D721Med (cell line): ENCODE results near the gene LRRC28.
"Not testable (repeated sequence)": the region's sequence is repeated elsewhere in the genome, so short reads cannot be mapped to it uniquely, and the experiment has no call there.

Source experiments
- DNase-seq: peaks from one replicate; pipeline ENCODE4 v3.0.0; 2011; ENCODE audit warnings: low spot score; ENCODE audit not compliant: insufficient read length
- FAIRE-seq: peaks from 2 replicates; lab custom pipeline; 2011; peaks lifted over from hg19 to GRCh38; lab: Jason Lieb, UNC
- TF ChIP-seq, protein P1 (sequence below): IDR thresholded peaks from 2 replicates; pipeline ENCODE4 v1.5.1; 2012; ENCODE audit warnings: mild to moderate bottlenecking, control low read depth; ENCODE audit not compliant: insufficient read depth; ENCODE audit errors: missing control alignments

The LRRC28 gene

DNA sequence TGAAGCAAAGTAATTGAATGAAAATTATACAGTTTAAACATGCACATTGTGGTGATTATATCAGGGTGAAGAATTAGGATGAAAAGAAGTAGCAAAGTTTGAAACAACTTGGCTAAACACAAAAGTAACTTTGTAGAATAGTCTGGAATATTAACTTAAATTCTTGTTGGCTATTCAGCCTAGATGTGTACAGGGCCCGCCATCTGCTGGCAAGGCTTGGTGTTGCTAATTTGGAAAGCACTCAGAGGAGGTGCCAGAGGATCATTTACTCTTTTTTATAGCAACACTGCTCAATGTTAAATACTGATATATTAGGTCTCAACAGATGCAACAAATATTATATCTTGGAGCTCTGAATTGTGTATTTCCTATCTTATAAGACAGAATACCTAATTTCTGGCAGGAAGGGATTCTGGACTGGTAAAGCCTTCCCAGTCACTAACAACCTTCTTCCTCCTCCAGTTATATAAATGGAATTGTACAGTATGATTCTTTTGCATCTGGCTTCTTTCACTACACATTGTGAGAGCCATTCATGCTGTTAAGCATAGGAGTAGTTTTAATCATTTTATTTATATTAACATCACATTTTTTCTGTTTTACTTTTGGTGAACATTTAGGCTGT, 38.0 kb upstream of the LRRC28 start:
- DNase-seq = peak; percentile 23
- TF ChIP-seq, protein P1, sequence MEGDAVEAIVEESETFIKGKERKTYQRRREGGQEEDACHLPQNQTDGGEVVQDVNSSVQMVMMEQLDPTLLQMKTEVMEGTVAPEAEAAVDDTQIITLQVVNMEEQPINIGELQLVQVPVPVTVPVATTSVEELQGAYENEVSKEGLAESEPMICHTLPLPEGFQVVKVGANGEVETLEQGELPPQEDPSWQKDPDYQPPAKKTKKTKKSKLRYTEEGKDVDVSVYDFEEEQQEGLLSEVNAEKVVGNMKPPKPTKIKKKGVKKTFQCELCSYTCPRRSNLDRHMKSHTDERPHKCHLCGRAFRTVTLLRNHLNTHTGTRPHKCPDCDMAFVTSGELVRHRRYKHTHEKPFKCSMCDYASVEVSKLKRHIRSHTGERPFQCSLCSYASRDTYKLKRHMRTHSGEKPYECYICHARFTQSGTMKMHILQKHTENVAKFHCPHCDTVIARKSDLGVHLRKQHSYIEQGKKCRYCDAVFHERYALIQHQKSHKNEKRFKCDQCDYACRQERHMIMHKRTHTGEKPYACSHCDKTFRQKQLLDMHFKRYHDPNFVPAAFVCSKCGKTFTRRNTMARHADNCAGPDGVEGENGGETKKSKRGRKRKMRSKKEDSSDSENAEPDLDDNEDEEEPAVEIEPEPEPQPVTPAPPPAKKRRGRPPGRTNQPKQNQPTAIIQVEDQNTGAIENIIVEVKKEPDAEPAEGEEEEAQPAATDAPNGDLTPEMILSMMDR = peak; percentile 96
- FAIRE-seq = peak; percentile 66

DNA sequence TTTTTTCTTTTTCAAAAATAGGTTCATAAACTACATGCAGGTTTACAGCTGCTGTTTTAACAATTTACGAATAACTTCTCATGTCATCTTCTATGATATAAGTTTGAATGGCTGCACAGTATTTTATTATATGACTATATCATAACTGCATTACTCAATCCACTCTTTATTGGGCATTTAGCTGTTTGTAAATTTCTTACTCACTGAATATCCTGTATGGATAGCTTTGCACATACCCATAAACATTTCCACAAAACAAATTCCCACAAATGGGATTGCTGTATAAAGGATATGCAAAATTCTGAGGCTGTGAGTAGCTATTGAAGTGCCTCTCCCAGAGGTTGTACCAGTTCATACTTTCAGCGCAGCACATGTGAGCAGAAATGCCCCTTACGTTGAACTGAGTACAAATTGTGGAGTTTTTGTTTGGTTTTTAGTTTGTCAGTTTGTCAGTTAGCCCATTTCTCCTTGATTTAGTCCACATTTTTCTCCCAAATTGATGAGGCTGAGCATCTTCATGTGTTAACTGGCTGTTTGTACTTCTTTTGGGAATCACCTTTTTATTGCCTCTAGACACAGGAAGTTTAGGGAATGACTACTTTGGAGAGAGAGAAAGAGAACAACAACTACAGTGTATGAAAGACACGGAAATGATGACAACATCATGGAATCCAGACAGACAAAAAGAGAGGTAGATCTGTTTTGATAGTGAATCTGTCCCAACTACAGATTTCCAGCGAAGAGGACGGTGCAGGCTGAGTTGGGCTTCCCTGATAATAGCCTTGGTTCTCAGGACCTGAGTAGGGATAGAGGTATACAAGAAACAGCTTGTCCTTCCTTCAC, 26.7 kb upstream of the LRRC28 start:
- TF ChIP-seq, protein P1 = no peak
- DNase-seq = no peak
- FAIRE-seq = no peak

DNA sequence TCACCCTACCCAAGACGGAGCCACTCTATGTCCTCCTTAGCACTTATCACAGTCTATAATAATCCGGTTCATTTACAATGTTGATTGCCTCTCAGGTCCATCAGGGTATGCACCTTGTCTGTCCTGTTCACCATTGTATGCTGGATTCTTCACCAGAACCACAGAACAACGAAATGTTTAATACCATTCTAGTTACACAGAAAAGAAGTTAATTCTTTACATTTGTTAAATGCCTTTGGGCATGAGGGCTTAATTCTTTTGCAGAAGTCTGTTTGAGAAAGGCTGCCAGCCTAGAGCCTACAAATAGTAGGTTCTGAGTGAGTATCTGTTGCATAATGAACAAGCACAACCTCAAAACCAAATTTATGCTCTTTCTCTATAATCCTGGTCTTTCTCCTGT, 24.5 kb upstream of the LRRC28 start:
- FAIRE-seq (no peak), DNase-seq (no peak)

DNA sequence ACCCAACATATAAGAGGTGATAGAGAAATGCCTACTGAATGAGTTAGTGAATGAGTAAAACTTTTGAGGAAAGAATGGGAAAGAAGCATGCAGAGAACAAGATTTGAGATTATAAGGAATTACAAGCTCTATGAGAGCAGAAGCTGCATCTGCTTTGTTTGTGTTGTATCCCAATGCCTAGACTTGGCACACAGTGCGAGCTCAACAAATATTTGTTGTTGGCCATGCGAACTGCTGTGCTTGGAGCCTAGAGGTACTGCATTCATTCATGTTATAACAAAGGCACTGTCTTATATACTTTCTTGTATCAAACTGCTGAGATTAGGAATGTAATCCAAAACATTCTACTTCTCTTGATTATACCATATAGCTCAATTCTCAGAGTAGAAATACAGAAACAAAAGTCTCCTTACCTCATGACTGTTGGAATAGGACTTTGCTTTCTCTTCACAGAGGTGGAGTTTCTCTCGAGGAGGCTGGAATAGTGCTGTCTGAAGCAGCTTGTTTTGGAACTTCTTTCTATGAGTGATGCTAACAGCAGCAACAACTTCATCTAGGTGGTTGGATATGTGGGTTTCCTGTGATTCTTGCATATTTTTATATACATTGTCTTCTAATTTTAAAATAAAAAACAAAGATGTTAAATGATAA, 23.0 kb upstream of the LRRC28 start:
- FAIRE-seq = no peak
- no peak for DNase-seq

More for the DNA sequence above, 24.5 kb upstream of the LRRC28 start:
- TF ChIP-seq, protein P1 = no peak

DNA sequence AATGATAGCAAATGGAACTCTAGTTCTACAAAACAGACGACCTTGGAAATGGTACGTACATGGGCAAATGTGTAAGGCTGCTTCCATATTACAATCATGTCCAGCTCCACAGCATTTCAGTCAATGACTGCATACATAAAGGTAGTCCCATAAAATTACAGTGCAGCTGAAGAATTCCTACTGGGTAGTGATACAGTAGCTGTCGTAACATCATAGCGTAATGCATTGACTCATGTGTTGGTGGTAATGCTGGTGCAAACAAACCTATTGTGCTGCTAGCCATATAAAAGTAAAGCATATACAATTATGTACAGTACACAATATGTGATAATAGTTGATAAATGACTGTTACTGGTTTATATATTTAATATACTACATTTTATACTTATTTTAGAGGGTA, 20.4 kb upstream of the LRRC28 start:
- no peak for DNase-seq
- TF ChIP-seq, protein P1 = no peak
- FAIRE-seq = no peak

More for the DNA sequence above, 23.0 kb upstream of the LRRC28 start:
- TF ChIP-seq, protein P1 = no peak

DNA sequence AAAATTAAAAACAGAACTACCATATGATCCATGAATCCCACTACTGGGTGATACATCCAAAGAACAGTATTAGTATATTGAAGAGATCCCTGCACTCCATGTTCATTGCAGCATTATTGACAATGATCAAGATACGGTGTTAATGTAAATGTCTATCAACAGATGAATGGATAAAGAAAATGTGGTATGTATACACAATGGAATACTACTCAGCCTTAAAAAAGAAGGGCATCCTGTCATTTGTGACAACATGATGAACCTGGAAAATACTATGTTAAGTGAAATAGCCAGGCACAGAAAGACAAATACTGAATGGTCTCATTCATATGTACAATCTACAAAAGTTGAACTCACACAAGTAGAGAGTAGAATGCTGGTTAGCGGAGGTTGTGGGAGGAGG, 18.5 kb upstream of the LRRC28 start:
- no peak for FAIRE-seq
- TF ChIP-seq, protein P1 = no peak
- no peak for DNase-seq

DNA sequence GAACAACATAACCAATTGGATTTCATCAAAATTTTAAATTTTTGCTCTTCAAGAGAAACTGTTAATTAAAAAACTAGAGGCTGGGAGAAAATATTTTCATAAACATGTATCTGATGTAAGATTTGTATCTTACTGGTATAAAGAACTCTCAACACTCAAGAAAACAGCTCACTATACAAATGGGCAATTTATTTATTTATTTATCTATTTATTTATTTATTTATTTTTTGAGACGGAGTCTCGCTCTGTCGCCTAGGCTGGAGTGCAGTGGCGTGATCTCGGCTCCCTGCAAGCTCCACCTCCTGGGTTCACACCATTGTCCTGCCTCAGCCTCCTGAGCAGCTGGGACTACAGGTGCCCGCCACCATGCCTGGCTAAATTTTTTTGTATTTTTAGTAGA, 17.1 kb upstream of the LRRC28 start:
- DNase-seq, FAIRE-seq: not testable (repeated sequence)
